Measurements from ENCODE around the gene CD226.

Gene CD226

DNA sequence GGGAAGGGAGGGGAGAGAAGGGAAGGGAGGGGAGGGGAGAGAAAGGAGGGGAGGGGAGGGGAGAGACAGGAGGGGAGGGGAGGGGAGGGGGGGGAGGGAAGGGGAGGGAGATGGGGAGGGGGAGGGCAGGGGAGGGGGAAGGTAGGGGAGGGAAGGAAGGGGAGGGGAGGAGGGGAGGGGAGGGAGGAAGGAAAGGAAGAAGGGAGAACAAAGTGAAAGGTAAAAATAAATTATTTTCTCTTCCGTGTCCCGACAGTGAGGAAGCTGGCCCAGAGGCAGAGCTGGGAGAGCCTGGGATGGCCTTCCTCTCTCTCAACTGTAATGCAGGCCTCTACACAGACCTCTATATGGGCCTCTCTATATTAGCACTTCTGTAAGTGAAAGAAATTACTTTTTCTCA is 53.2 kb downstream of the CD226 start (continued):
- no peak for TF ChIP-seq OSR2 (tag by site-specific recombination; IDR thresholded peaks at IDR 0.05)

GRCh38 chr18:69890558-69890957 is 57.1 kb downstream of the CD226 start:
- TF ChIP-seq ZNF23 (tag by site-specific recombination; IDR thresholded peaks at IDR 0.05; ENCODE audit: borderline replicate concordance) (no peak), ZNF433 (tag by site-specific recombination; IDR thresholded peaks at IDR 0.05; ENCODE audit: low read depth) (no peak), ZFP3 (tag by site-specific recombination; IDR thresholded peaks at IDR 0.05; ENCODE audit: low read depth) (no peak), ZNF777 (tag by site-specific recombination; IDR thresholded peaks at IDR 0.05; ENCODE audit: borderline replicate concordance) (no peak), ZNF114 (tag by site-specific recombination; IDR thresholded peaks at IDR 0.05) (no peak), ZNF292 (tag by site-specific recombination; IDR thresholded peaks at IDR 0.05; ENCODE audit: borderline replicate concordance, low read depth) (no peak), ZNF394 (tag by site-specific recombination; IDR thresholded peaks at IDR 0.05; ENCODE audit: borderline replicate concordance) (no peak), HOXC10 (CRISPR knock-in tag; IDR thresholded peaks at IDR 0.05) (no peak), ZNF19 (tag by site-specific recombination; IDR thresholded peaks at IDR 0.05; ENCODE audit: low read depth) (no peak), SALL2 (tag by site-specific recombination; IDR thresholded peaks at IDR 0.05; ENCODE audit: borderline replicate concordance) (no peak), KLF7 (tag by site-specific recombination; IDR thresholded peaks at IDR 0.05; ENCODE audit: borderline replicate concordance) (no peak), SETDB1 (IDR thresholded peaks at IDR 0.05; ENCODE audit: insufficient read length, low read length) (no peak), YY2 (tag by site-specific recombination; IDR thresholded peaks at IDR 0.05) (no peak), ZNF175 (tag by site-specific recombination; IDR thresholded peaks at IDR 0.05) (no peak), ZNF18 (tag by site-specific recombination; IDR thresholded peaks at IDR 0.05) (no peak), ZNF677 (tag by site-specific recombination; IDR thresholded peaks at IDR 0.05) (no peak), ZNF138 (tag by site-specific recombination; IDR thresholded peaks at IDR 0.05; ENCODE audit: borderline replicate concordance) (no peak)
- TF ChIP-seq, protein P1, sequence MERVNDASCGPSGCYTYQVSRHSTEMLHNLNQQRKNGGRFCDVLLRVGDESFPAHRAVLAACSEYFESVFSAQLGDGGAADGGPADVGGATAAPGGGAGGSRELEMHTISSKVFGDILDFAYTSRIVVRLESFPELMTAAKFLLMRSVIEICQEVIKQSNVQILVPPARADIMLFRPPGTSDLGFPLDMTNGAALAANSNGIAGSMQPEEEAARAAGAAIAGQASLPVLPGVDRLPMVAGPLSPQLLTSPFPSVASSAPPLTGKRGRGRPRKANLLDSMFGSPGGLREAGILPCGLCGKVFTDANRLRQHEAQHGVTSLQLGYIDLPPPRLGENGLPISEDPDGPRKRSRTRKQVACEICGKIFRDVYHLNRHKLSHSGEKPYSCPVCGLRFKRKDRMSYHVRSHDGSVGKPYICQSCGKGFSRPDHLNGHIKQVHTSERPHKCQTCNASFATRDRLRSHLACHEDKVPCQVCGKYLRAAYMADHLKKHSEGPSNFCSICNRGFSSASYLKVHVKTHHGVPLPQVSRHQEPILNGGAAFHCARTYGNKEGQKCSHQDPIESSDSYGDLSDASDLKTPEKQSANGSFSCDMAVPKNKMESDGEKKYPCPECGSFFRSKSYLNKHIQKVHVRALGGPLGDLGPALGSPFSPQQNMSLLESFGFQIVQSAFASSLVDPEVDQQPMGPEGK (tag by site-specific recombination; IDR thresholded peaks at IDR 0.05), result no peak
- no peak overlapping the region for H3K4me3 ChIP-seq (ENCODE audit: low read depth, low read length)
- no peaks in the 10 kb centered on the region for H3K36me3 ChIP-seq (ENCODE audit: control insufficient read depth in 2 of 2, insufficient read depth in 1 of 2, low read length in 2 of 2)
- POLR2A ChIA-PET, result no interaction called here
- CTCF ChIA-PET, result no interaction called here
- no peak overlapping the region for H3K27ac ChIP-seq (ENCODE audit: extremely low read depth, low read depth, low read length)
- no peaks in the 10 kb centered on the region for H3K9me3 ChIP-seq (ENCODE audit: control insufficient read depth, insufficient read depth, low read depth, low read length)
- no peaks in the 10 kb centered on the region for H3K4me1 ChIP-seq (ENCODE audit: control insufficient read depth, insufficient read depth, low read length)

DNA sequence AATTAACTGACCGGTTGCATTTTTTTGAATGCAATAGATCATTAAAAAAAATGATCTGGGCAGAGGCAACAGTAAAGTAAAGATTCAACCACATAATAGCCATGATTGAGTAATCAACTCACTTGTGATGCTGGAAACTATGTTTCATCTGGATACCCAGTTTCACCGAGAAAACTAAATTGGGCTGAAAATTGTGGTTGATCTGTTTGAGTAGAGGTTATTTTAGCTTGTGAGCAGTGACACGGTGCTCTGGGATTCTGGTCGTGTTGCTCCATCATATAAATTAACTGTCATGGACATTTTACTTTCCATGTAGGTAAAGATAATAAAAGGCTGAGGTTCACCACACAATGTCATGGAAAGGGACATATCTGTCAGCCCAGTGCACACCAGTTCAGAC is 58.7 kb downstream of the CD226 start:
- no peaks in the 10 kb centered on the region for H3K4me1 ChIP-seq (ENCODE audit: control insufficient read depth, insufficient read depth, low read length)
- H3K27ac ChIP-seq (ENCODE audit: extremely low read depth, low read depth, low read length), result no peak overlapping the region
- H3K9me3 ChIP-seq (ENCODE audit: control insufficient read depth, insufficient read depth, low read depth, low read length), result no peaks in the 10 kb centered on the region
- POLR2A ChIA-PET, result no interaction called here
- H3K36me3 ChIP-seq (ENCODE audit: control insufficient read depth in 2 of 2, insufficient read depth in 1 of 2, low read length in 2 of 2), result no peaks in the 10 kb centered on the region
- no peak overlapping the region for H3K4me3 ChIP-seq (ENCODE audit: low read depth, low read length)
- CTCF ChIA-PET, result no interaction called here
- TF ChIP-seq ZNF362 (tag by site-specific recombination; IDR thresholded peaks at IDR 0.05) (no peak), GFI1B (tag by site-specific recombination; IDR thresholded peaks at IDR 0.05) (no peak), GLIS2 (tag by site-specific recombination; IDR thresholded peaks at IDR 0.05) (no peak), ZNF660 (tag by site-specific recombination; IDR thresholded peaks at IDR 0.05) (no peak), YY2 (tag by site-specific recombination; IDR thresholded peaks at IDR 0.05) (no peak), KLF8 (tag by site-specific recombination; IDR thresholded peaks at IDR 0.05) (no peak), ZNF704 (tag by site-specific recombination; IDR thresholded peaks at IDR 0.05) (no peak), OSR2 (tag by site-specific recombination; IDR thresholded peaks at IDR 0.05) (no peak), ZNF214 (tag by site-specific recombination; IDR thresholded peaks at IDR 0.05; ENCODE audit: borderline replicate concordance) (no peak), ZNF48 (tag by site-specific recombination; IDR thresholded peaks at IDR 0.05) (no peak), ZNF776 (tag by site-specific recombination; IDR thresholded peaks at IDR 0.05; ENCODE audit: borderline replicate concordance) (no peak), ZNF843 (tag by site-specific recombination; IDR thresholded peaks at IDR 0.05) (no peak)

Measured in HEK293 (cell line).